H9 (cell line): ENCODE data around the gene NR1H4. TPM values are rescaled to one million over a fixed set of nuclear protein-coding genes. Genes with fewer than 3 reads are reported as not detected.

Experiments
- DNase-seq: peaks from one replicate; pipeline ENCODE4 v3.0.0-alpha.2; 2017
- H2AFZ ChIP-seq: one replicate; pipeline ENCODE4 v1.6.1; 2013; ENCODE audit warnings: mild to moderate bottlenecking, low read length, control low read depth, moderate library complexity
- H2AK5ac ChIP-seq: 2 replicates; pipeline ENCODE4 v1.6.1; 2013; ENCODE audit warnings: low read length, control low read depth, mixed read lengths; ENCODE audit not compliant: insufficient read length
- H2BK120ac ChIP-seq: one replicate; pipeline ENCODE4 v1.6.1; 2013; ENCODE audit warnings: low read depth, mild to moderate bottlenecking, low read length, control low read depth, inconsistent platforms; ENCODE audit not compliant: poor library complexity, severe bottlenecking
- H2BK12ac ChIP-seq: 2 replicates; pipeline ENCODE4 v1.6.1; 2013; ENCODE audit warnings: low read length, control low read depth, mixed read lengths, low read depth; ENCODE audit not compliant: insufficient read length
- H2BK15ac ChIP-seq: 2 replicates; pipeline ENCODE4 v1.6.1; 2013; ENCODE audit warnings: low read depth, low read length, control low read depth
- H2BK20ac ChIP-seq: one replicate; pipeline ENCODE4 v1.6.1; 2013; ENCODE audit warnings: low read depth, mild to moderate bottlenecking, low read length, control low read depth, inconsistent platforms; ENCODE audit not compliant: poor library complexity, severe bottlenecking
- H2BK5ac ChIP-seq: 2 replicates; pipeline ENCODE4 v1.6.1; 2013; ENCODE audit warnings: low read length, control low read depth, mixed read lengths; ENCODE audit not compliant: insufficient read length
- H3K14ac ChIP-seq: 2 replicates; pipeline ENCODE4 v1.6.1; 2013; ENCODE audit warnings: low read length, control low read depth; ENCODE audit not compliant: insufficient read depth
- H3K18ac ChIP-seq: 2 replicates; pipeline ENCODE4 v1.6.1; 2013; ENCODE audit warnings: low read depth, mild to moderate bottlenecking, mixed read lengths, low read length, control low read depth; ENCODE audit not compliant: insufficient read length
- H3K23ac ChIP-seq: 2 replicates; pipeline ENCODE4 v1.6.1; 2013; ENCODE audit warnings: low read length, control low read depth, mixed read lengths, low read depth; ENCODE audit not compliant: insufficient read length
- H3K23me2 ChIP-seq: 2 replicates; pipeline ENCODE4 v1.6.1; 2013; ENCODE audit warnings: low read depth, mild to moderate bottlenecking, mixed read lengths, low read length, control low read depth; ENCODE audit not compliant: insufficient read length, poor library complexity, severe bottlenecking
- H3K27ac ChIP-seq: 2 replicates; pipeline ENCODE4 v1.5.1; 2013; ENCODE audit warnings: low read length, control low read depth, mixed read lengths, low read depth; ENCODE audit not compliant: insufficient read length
- H3K27me3 ChIP-seq: 2 replicates; pipeline ENCODE4 v1.6.1; 2013; ENCODE audit warnings: low read length, control low read depth, inconsistent platforms; ENCODE audit not compliant: insufficient read depth
- H3K4ac ChIP-seq: 2 replicates; pipeline ENCODE4 v1.6.1; 2013; ENCODE audit warnings: low read depth, mild to moderate bottlenecking, control low read depth, inconsistent platforms, low read length, moderate library complexity
- H3K4me1 ChIP-seq: 2 replicates; pipeline ENCODE4 v1.6.1; 2013; ENCODE audit warnings: low read length, control low read depth, inconsistent platforms; ENCODE audit not compliant: insufficient read depth
- H3K4me2 ChIP-seq: 2 replicates; pipeline ENCODE4 v1.6.1; 2013; ENCODE audit warnings: low read length, control low read depth, mixed read lengths; ENCODE audit not compliant: insufficient read length, insufficient read depth
- H3K56ac ChIP-seq: 2 replicates; pipeline ENCODE4 v1.6.1; 2013; ENCODE audit warnings: low read depth, mild to moderate bottlenecking, mixed read lengths, low read length, control low read depth; ENCODE audit not compliant: insufficient read length
- H3K79me1 ChIP-seq: 2 replicates; pipeline ENCODE4 v1.6.1; 2013; ENCODE audit warnings: low read depth, mild to moderate bottlenecking, moderate library complexity, low read length, control low read depth, inconsistent platforms; ENCODE audit not compliant: insufficient read depth, poor library complexity, severe bottlenecking
- H3K79me2 ChIP-seq: 2 replicates; pipeline ENCODE4 v1.6.1; 2013; ENCODE audit warnings: low read length, control low read depth, inconsistent platforms; ENCODE audit not compliant: insufficient read depth
- H3K9ac ChIP-seq: 2 replicates; pipeline ENCODE4 v1.6.1; 2013; ENCODE audit warnings: low read length, control low read depth, mixed read lengths; ENCODE audit not compliant: insufficient read length; ENCODE audit errors: extremely low read depth
- H3K9me3 ChIP-seq: one replicate; pipeline ENCODE4 v1.6.1; 2013; ENCODE audit warnings: low read depth, low read length, inconsistent platforms; ENCODE audit not compliant: control insufficient read depth
- H3T11ph ChIP-seq: one replicate; pipeline ENCODE4 v1.6.1; 2013; ENCODE audit warnings: mild to moderate bottlenecking, low read length, control low read depth, inconsistent platforms
- H4K20me1 ChIP-seq: one replicate; pipeline ENCODE4 v1.6.1; 2013; ENCODE audit not compliant: control insufficient read depth, insufficient read length, insufficient read depth
- H4K5ac ChIP-seq: 2 replicates; pipeline ENCODE4 v1.6.1; 2013; ENCODE audit warnings: low read depth, mild to moderate bottlenecking, mixed read lengths, low read length, control low read depth; ENCODE audit not compliant: insufficient read length
- H4K8ac ChIP-seq: replicated peaks from 2 replicates; pipeline ENCODE4 v1.6.1; 2013; ENCODE audit warnings: low read length, control low read depth, mixed read lengths, low read depth; ENCODE audit not compliant: insufficient read length
- H4K91ac ChIP-seq: 2 replicates; pipeline ENCODE4 v1.6.1; 2013; ENCODE audit warnings: low read depth, mild to moderate bottlenecking, moderate library complexity, mixed read lengths, low read length, control low read depth; ENCODE audit not compliant: insufficient read length
- H3K27ac Mint-ChIP-seq, 3 experiments: 2 replicates in 2 of 3; 3 replicates in 1 of 3; pipeline ENCODE4 v1.8.0; 2020 to 2021; ENCODE audit warnings: mixed read lengths in 3 of 3, mild to moderate bottlenecking in 1 of 3, moderate library complexity in 1 of 3
- H3K27me3 Mint-ChIP-seq: 2 replicates; pipeline ENCODE4 v1.8.0; 2021; ENCODE audit warnings: low read depth, mild to moderate bottlenecking, moderate library complexity, mixed read lengths
- H3K36me3 Mint-ChIP-seq, 3 experiments: 2 replicates in 2 of 3; 3 replicates in 1 of 3; pipeline ENCODE4 v1.8.0; 2020 to 2021; ENCODE audit warnings: low read depth in 3 of 3, mixed read lengths in 3 of 3; ENCODE audit not compliant: insufficient read depth in 1 of 3
- H3K4me1 Mint-ChIP-seq, 2 experiments: 2 replicates each; pipeline ENCODE4 v1.8.0; 2020; ENCODE audit warnings: mixed read lengths in 2 of 2
- H3K4me3 Mint-ChIP-seq, 2 experiments: 2 replicates in 1 of 2; 3 replicates in 1 of 2; pipeline ENCODE4 v1.8.0; 2020 to 2021; ENCODE audit warnings: mild to moderate bottlenecking in 2 of 2, mixed read lengths in 2 of 2, moderate library complexity in 1 of 2
- H3K9me3 Mint-ChIP-seq, 2 experiments: 2 replicates in 1 of 2; 3 replicates in 1 of 2; pipeline ENCODE4 v1.8.0; 2020; ENCODE audit warnings: mild to moderate bottlenecking in 2 of 2, mixed read lengths in 2 of 2, moderate library complexity in 1 of 2
- WGBS: extraction: QIAGEN DNeasy Blood & Tissue Kit; methylation state at CpG from one replicate; pipeline ENCODE4 v1.1.7; 2013; ENCODE audit warnings: missing lambda C conversion rate, low lambda C conversion rate, mixed read lengths; ENCODE audit not compliant: insufficient read length; ENCODE audit errors: extremely low coverage; 5-methylcytosine and 5-hydroxymethylcytosine counted together
- total RNA-seq: library from RNA; stranded (reverse); gene quantifications from 2 replicates; pipeline ENCODE4 v1.2.1, GENCODE V29; 2021
- TF ChIP-seq, protein P1 (sequence below): fragments of 200-600 bp; sonication (generic); conservative IDR thresholded peaks from 3 replicates; pipeline ENCODE4 v1.8.0; 2021; ENCODE audit warnings: antibody characterized with exemption, mild to moderate bottlenecking

The NR1H4 gene
- total RNA-seq, 1 experiment from 2014 or later: not detected

DNA sequence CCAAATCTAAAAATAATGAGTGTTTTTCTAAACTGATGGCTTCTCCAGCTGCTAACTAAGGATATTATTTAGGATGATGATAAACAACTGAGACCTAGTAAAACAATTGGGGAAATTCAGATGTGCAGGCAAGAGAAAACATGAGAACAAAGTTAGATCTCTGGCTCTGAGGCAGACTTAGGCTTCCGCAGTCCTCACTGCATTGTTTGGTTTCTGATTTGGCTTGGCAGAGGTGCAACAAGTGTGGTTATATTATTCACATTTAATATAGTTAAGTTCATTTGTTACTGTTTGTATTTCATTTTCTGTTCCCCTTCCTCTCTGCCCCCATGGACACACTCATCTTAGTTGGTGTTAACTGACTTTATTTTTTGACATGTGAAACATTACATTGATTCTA is 30.2 kb upstream of the NR1H4 start:
- H3T11ph ChIP-seq: no peak overlapping the region
- H3K27ac Mint-ChIP-seq: no peak overlapping the region
- DNase-seq: no peak
- H3K18ac ChIP-seq: no peak overlapping the region
- TF ChIP-seq, protein P1, sequence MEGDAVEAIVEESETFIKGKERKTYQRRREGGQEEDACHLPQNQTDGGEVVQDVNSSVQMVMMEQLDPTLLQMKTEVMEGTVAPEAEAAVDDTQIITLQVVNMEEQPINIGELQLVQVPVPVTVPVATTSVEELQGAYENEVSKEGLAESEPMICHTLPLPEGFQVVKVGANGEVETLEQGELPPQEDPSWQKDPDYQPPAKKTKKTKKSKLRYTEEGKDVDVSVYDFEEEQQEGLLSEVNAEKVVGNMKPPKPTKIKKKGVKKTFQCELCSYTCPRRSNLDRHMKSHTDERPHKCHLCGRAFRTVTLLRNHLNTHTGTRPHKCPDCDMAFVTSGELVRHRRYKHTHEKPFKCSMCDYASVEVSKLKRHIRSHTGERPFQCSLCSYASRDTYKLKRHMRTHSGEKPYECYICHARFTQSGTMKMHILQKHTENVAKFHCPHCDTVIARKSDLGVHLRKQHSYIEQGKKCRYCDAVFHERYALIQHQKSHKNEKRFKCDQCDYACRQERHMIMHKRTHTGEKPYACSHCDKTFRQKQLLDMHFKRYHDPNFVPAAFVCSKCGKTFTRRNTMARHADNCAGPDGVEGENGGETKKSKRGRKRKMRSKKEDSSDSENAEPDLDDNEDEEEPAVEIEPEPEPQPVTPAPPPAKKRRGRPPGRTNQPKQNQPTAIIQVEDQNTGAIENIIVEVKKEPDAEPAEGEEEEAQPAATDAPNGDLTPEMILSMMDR: no peak
- H2BK20ac ChIP-seq: no peak overlapping the region
- no peaks in the 10 kb centered on the region for H3K79me2 ChIP-seq
- no peaks in the 10 kb centered on the region for H3K27me3 Mint-ChIP-seq
- H3K56ac ChIP-seq: no peak overlapping the region
- H4K91ac ChIP-seq: no peak overlapping the region
- H3K9ac ChIP-seq: no peak overlapping the region
- H3K79me1 ChIP-seq: no peaks in the 10 kb centered on the region
- H3K27me3 ChIP-seq: no peaks in the 10 kb centered on the region
- H3K27ac ChIP-seq: no peak overlapping the region
- H2AK5ac ChIP-seq: no peak overlapping the region
- no peak overlapping the region for H4K8ac ChIP-seq
- peaks cover 8 to 9% of the 10 kb centered on the region in 2 experiments for H3K4me1 Mint-ChIP-seq
- WGBS: no CpG with 5 or more reads among the region's 1 CpG
- no peak overlapping the region for H2BK5ac ChIP-seq
- no peak overlapping the region for H3K14ac ChIP-seq
- H2AFZ ChIP-seq: no peak overlapping the region
- no peak overlapping the region for H2BK120ac ChIP-seq
- no peaks in the 10 kb centered on the region for H3K23me2 ChIP-seq
- H4K20me1 ChIP-seq: no peaks in the 10 kb centered on the region
- H3K36me3 Mint-ChIP-seq: no peaks in the 10 kb centered on the region
- no peak overlapping the region for H2BK15ac ChIP-seq
- H2BK12ac ChIP-seq: no peak overlapping the region
- H4K5ac ChIP-seq: no peak overlapping the region
- no peaks in the 10 kb centered on the region for H3K4me1 ChIP-seq
- no peaks in the 10 kb centered on the region for H3K9me3 Mint-ChIP-seq
- no peak overlapping the region for H3K4me3 Mint-ChIP-seq
- H3K9me3 ChIP-seq: no peaks in the 10 kb centered on the region
- H3K23ac ChIP-seq: no peak overlapping the region
- no peak overlapping the region for H3K4ac ChIP-seq
- no peak overlapping the region for H3K4me2 ChIP-seq
